Caco-2 (cell line): Measurements from ENCODE around the gene AP4S1. TPM values are rescaled to one million over a fixed set of nuclear protein-coding genes. Genes with fewer than 3 reads are reported as not detected.

ENCODE experiments used
- BruUV-seq: library from RNA; stranded (reverse); fragments of 400-500 nt; replicated peaks from 2 replicates; lab custom pipeline; 2021; lab: Mats Ljungman, UMichigan
- CTCF ChIA-PET: fragments of 300-600 bp; sonication (Branson Sonifier 250); formaldehyde crosslinking; loops from one replicate; lab custom pipeline; 2022; ENCODE audit warnings: antibody characterized with exemption; lab: Charles Lee
- POLR2A ChIA-PET: fragments of 300-600 bp; sonication (Branson Sonifier 250); formaldehyde crosslinking; loops from one replicate; lab custom pipeline; 2022; ENCODE audit warnings: antibody characterized with exemption; lab: Charles Lee
- DNase-seq, 2 experiments: peaks; one replicate each; pipeline versions ENCODE4 v3.0.0 to v3.0.0-alpha.2; 2020 to 2022
- H3K27me3 ChIP-seq: replicated peaks from 2 replicates; pipeline ENCODE4 v1.6.0; 2011; ENCODE audit warnings: low read length; ENCODE audit not compliant: control insufficient read depth, insufficient read depth
- H3K36me3 ChIP-seq: 2 replicates; pipeline ENCODE4 v1.5.1; 2011; ENCODE audit warnings: low read length; ENCODE audit not compliant: control insufficient read depth, insufficient read depth
- H3K4me1 ChIP-seq: fragments of 250-450 bp; sonication (Bioruptor Pico); 2 replicates; pipeline ENCODE4 v1.5.1; 2020; ENCODE audit warnings: mild to moderate bottlenecking
- H3K4me3 ChIP-seq: 2 replicates; pipeline ENCODE4 v1.5.1; 2011; ENCODE audit warnings: low read depth, mild to moderate bottlenecking, control low read depth, low read length
- H3K9me3 ChIP-seq: fragments of 250-450 bp; sonication (Bioruptor Pico); 2 replicates; pipeline ENCODE4 v1.5.1; 2020; ENCODE audit warnings: mild to moderate bottlenecking, moderate library complexity
- H3K27ac Mint-ChIP-seq: one replicate; pipeline ENCODE4 v1.8.0; 2022; ENCODE audit warnings: mixed read lengths; ENCODE audit not compliant: unreplicated experiment
- H3K27me3 Mint-ChIP-seq: one replicate; pipeline ENCODE4 v1.8.0; 2022; ENCODE audit warnings: mixed read lengths; ENCODE audit not compliant: insufficient read depth, unreplicated experiment
- H3K36me3 Mint-ChIP-seq: one replicate; pipeline ENCODE4 v1.8.0; 2022; ENCODE audit warnings: mild to moderate bottlenecking, mixed read lengths; ENCODE audit not compliant: insufficient read depth, unreplicated experiment
- H3K4me1 Mint-ChIP-seq: one replicate; pipeline ENCODE4 v1.8.0; 2022; ENCODE audit warnings: low read depth, mixed read lengths; ENCODE audit not compliant: unreplicated experiment
- H3K4me3 Mint-ChIP-seq: one replicate; pipeline ENCODE4 v1.8.0; 2022; ENCODE audit warnings: mild to moderate bottlenecking, moderate library complexity, mixed read lengths; ENCODE audit not compliant: unreplicated experiment
- H3K9me3 Mint-ChIP-seq: one replicate; pipeline ENCODE4 v1.8.0; 2022; ENCODE audit warnings: mixed read lengths; ENCODE audit not compliant: unreplicated experiment
- intact Hi-C: fragments of 100-400 bp; cut with micrococcal nuclease; formaldehyde crosslinking; loops from one replicate; pipeline ENCODE4 v1.10.0; 2022; ENCODE audit not compliant: unreplicated experiment
- total RNA-seq: library from RNA; stranded (reverse); gene quantifications from 2 replicates; pipeline ENCODE4 v1.2.3, GENCODE V29; 2022
- TF ChIP-seq, protein P1 (sequence below), 2 experiments: fragments of 200-600 bp in 1 of 2; IDR thresholded peaks; 1 replicate in 1 of 2; 2 replicates in 1 of 2; pipeline versions ENCODE4 v1.5.1 to v1.8.0; 2011 to 2022; ENCODE audit warnings: antibody characterized with exemption in 1 of 2, control low read depth in 1 of 2, inconsistent platforms in 1 of 2, low read depth in 1 of 2, low read length in 1 of 2, mild to moderate bottlenecking in 1 of 2, moderate library complexity in 1 of 2; ENCODE audit not compliant: insufficient read depth in 1 of 2, severe bottlenecking in 1 of 2, unreplicated experiment in 1 of 2

AP4S1 gene
- total RNA-seq, 1 experiment from 2014 or later = 13.2 TPM

DNA sequence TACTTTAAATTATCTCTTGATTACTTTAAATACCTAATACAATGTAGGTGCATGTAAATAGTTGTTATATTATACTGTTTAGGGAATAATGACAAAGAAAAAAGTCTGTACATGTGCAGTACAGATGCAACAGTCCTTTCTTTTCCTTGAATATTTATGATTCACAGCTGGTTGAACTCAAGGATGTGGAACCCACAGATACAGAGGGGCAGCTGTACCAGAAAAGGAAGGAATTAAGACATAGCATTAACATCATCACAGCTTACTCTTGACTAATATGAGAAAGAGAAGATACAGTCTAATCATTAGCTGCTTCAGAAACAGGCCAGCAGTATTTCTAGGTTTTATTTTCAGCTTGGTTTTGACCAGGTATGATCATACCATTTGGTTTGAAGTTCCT, 34.7 kb upstream of the AP4S1 start:
- no TSS peak for BruUV-seq
- no peak overlapping the region for H3K27ac Mint-ChIP-seq
- Histone ChIP-seq H3K36me3 (no peaks in the 10 kb centered on the region), H3K4me1 (peaks cover 11% of the 10 kb centered on the region; the same call in 1 of the 2 replicates), H3K9me3 (no peaks in the 10 kb centered on the region), H3K4me3 (no peak overlapping the region), H3K27me3 (no peaks in the 10 kb centered on the region)
- ChIA-PET CTCF (no interaction called here), POLR2A (interaction anchor here (0.7 kb wide), 1 partner anchor 9 kb away, joined by 3 read pairs; no protein-coding TSS in a partner anchor)
- H3K27me3 Mint-ChIP-seq = no peaks in the 10 kb centered on the region
- TF ChIP-seq, protein P1, sequence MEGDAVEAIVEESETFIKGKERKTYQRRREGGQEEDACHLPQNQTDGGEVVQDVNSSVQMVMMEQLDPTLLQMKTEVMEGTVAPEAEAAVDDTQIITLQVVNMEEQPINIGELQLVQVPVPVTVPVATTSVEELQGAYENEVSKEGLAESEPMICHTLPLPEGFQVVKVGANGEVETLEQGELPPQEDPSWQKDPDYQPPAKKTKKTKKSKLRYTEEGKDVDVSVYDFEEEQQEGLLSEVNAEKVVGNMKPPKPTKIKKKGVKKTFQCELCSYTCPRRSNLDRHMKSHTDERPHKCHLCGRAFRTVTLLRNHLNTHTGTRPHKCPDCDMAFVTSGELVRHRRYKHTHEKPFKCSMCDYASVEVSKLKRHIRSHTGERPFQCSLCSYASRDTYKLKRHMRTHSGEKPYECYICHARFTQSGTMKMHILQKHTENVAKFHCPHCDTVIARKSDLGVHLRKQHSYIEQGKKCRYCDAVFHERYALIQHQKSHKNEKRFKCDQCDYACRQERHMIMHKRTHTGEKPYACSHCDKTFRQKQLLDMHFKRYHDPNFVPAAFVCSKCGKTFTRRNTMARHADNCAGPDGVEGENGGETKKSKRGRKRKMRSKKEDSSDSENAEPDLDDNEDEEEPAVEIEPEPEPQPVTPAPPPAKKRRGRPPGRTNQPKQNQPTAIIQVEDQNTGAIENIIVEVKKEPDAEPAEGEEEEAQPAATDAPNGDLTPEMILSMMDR (IDR thresholded peaks at IDR 0.05; ENCODE audit: insufficient read depth in 1 of 2, low read depth in 1 of 2, low read length in 1 of 2, severe bottlenecking in 1 of 2, unreplicated experiment in 1 of 2) = no peak
- H3K4me1 Mint-ChIP-seq = peaks cover 7% of the 10 kb centered on the region
- H3K9me3 Mint-ChIP-seq = no peaks in the 10 kb centered on the region
- H3K36me3 Mint-ChIP-seq = peaks cover 4% of the 10 kb centered on the region
- intact Hi-C loops = no loop called here
- H3K4me3 Mint-ChIP-seq = no peak overlapping the region
- no peak for DNase-seq

DNA sequence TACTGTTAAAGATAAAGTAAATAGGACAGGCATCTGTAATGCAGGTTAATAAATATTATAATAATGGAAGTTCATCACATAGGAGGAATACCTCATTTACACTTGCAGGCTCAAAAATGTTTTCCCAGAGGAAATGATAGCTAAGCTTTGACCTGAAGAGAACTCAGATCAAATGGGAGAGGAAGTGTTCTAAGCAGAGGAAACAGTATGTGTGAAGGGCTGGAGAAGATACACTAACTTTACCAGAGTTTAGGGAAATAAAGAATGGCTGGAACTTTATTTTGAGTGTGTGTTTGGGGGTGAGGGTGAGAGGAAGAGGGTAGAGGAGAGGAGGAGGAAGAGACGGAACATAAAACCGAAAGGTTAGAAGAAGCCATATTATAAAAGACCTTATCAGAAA, 34.0 kb upstream of the AP4S1 start:
- ChIA-PET CTCF (no interaction called here), POLR2A (no interaction called here)
- TF ChIP-seq, protein P1 (IDR thresholded peaks at IDR 0.05; ENCODE audit: insufficient read depth in 1 of 2, low read depth in 1 of 2, low read length in 1 of 2, severe bottlenecking in 1 of 2, unreplicated experiment in 1 of 2) = no peak
- intact Hi-C loops = no loop called here
- Mint-ChIP-seq H3K36me3 (peaks cover 4% of the 10 kb centered on the region), H3K27ac (no peak overlapping the region), H3K4me1 (peaks cover 7% of the 10 kb centered on the region), H3K9me3 (no peaks in the 10 kb centered on the region), H3K4me3 (no peak overlapping the region), H3K27me3 (no peaks in the 10 kb centered on the region)
- H3K4me3 ChIP-seq = no peak overlapping the region
- H3K9me3 ChIP-seq = no peaks in the 10 kb centered on the region
- H3K4me1 ChIP-seq = peaks cover 11% of the 10 kb centered on the region; the same call in 1 of the 2 replicates
- no peaks in the 10 kb centered on the region for H3K27me3 ChIP-seq
- no TSS peak for BruUV-seq
- no peak for DNase-seq
- no peaks in the 10 kb centered on the region for H3K36me3 ChIP-seq

DNA sequence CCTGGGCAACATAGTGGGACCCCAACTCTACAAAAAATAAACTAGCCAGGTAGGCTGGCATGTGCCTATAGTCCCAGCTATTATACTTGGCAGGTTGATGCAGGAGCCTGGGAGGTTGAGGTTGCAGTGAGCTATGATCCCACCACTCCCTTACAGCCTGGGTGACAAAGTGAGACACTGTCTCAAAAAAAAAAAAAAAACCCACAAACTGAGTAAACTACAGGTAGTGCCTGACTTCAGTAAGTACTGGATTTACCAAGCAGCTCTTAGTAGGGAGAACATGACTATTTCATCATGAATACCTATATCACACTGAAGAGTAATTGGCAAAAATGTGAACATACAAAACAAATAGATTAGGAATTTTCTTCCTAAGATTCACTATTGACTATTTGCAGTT, 32.4 kb upstream of the AP4S1 start:
- H3K27me3 Mint-ChIP-seq = no peaks in the 10 kb centered on the region
- Histone ChIP-seq H3K36me3 (peaks cover 2% of the 10 kb centered on the region; the same call in 1 of the 2 replicates), H3K9me3 (no peaks in the 10 kb centered on the region), H3K27me3 (no peaks in the 10 kb centered on the region), H3K4me3 (no peak overlapping the region), H3K4me1 (peaks cover 11% of the 10 kb centered on the region; the same call in 1 of the 2 replicates)
- BruUV-seq = no TSS peak
- H3K27ac Mint-ChIP-seq = no peak overlapping the region
- H3K36me3 Mint-ChIP-seq = peaks cover 4% of the 10 kb centered on the region
- peaks cover 7% of the 10 kb centered on the region for H3K4me1 Mint-ChIP-seq
- H3K4me3 Mint-ChIP-seq = no peak overlapping the region
- H3K9me3 Mint-ChIP-seq = no peaks in the 10 kb centered on the region
- CTCF ChIA-PET = no interaction called here
- intact Hi-C loops = no loop called here
- TF ChIP-seq, protein P1 (IDR thresholded peaks at IDR 0.05; ENCODE audit: insufficient read depth in 1 of 2, low read depth in 1 of 2, low read length in 1 of 2, severe bottlenecking in 1 of 2, unreplicated experiment in 1 of 2) = no peak
- POLR2A ChIA-PET = interaction anchor here (0.6 kb wide), 1 partner anchor 10 kb away, joined by 3 read pairs; no protein-coding TSS in a partner anchor
- DNase-seq = no peak
